ENCODE measurements around the gene UMAD1.

Gene UMAD1

GRCh38 chr7:7765422-7765821 is 124.9 kb downstream of the UMAD1 start:
- peaks cover 23% of the 10 kb centered on the region for H3K4me1 Mint-ChIP-seq
- no peaks in the 10 kb centered on the region for H3K27me3 Mint-ChIP-seq (ENCODE audit: low read depth)
- H3K9me3 Mint-ChIP-seq: no peaks in the 10 kb centered on the region
- no peaks in the 10 kb centered on the region for H3K36me3 Mint-ChIP-seq (ENCODE audit: low read depth)
- no peak overlapping the region for H3K4me3 Mint-ChIP-seq
- H3K27ac Mint-ChIP-seq: no peak overlapping the region
- TF ChIP-seq CTCF (IDR thresholded peaks at IDR 0.05; ENCODE audit: unreplicated experiment in 3 of 3): no peak

GRCh38 chr7:7766671-7767070 is 126.1 kb downstream of the UMAD1 start:
- no peaks in the 10 kb centered on the region for H3K9me3 Mint-ChIP-seq
- H3K27ac Mint-ChIP-seq: no peak overlapping the region
- no peaks in the 10 kb centered on the region for H3K27me3 Mint-ChIP-seq (ENCODE audit: low read depth)
- peaks cover 25% of the 10 kb centered on the region for H3K4me1 Mint-ChIP-seq
- TF ChIP-seq CTCF (IDR thresholded peaks at IDR 0.05; ENCODE audit: unreplicated experiment in 3 of 3): no peak
- no peak overlapping the region for H3K4me3 Mint-ChIP-seq
- H3K36me3 Mint-ChIP-seq (ENCODE audit: low read depth): no peaks in the 10 kb centered on the region

GRCh38 chr7:7768977-7769709 is 128.6 kb downstream of the UMAD1 start:
- TF ChIP-seq CTCF (IDR thresholded peaks at IDR 0.05; ENCODE audit: unreplicated experiment in 3 of 3): no peak
- Mint-ChIP-seq H3K27ac (no peak overlapping the region), H3K4me3 (no peak overlapping the region), H3K9me3 (no peaks in the 10 kb centered on the region), H3K4me1 (peaks cover 31% of the 10 kb centered on the region), H3K36me3 (ENCODE audit: low read depth) (no peaks in the 10 kb centered on the region), H3K27me3 (ENCODE audit: low read depth) (no peaks in the 10 kb centered on the region)

- Mint-ChIP-seq H3K9me3 (no peaks in the 10 kb centered on the region), H3K27ac (no peak overlapping the region), H3K36me3 (ENCODE audit: low read depth) (no peaks in the 10 kb centered on the region), H3K4me3 (no peak overlapping the region), H3K27me3 (ENCODE audit: low read depth) (no peaks in the 10 kb centered on the region), H3K4me1 (peaks cover 31% of the 10 kb centered on the region)
- TF ChIP-seq CTCF (IDR thresholded peaks at IDR 0.05; ENCODE audit: unreplicated experiment in 3 of 3): no peak
These were observed 129.4 kb downstream of the UMAD1 start for GRCh38 chr7:7769710-7770627.

- TF ChIP-seq CTCF (IDR thresholded peaks at IDR 0.05; ENCODE audit: unreplicated experiment in 3 of 3): no peak
- H3K27ac Mint-ChIP-seq: no peak overlapping the region
- H3K4me1 Mint-ChIP-seq: peaks cover 31% of the 10 kb centered on the region
- no peaks in the 10 kb centered on the region for H3K27me3 Mint-ChIP-seq (ENCODE audit: low read depth)
- H3K4me3 Mint-ChIP-seq: no peak overlapping the region
- H3K9me3 Mint-ChIP-seq: no peaks in the 10 kb centered on the region
- no peaks in the 10 kb centered on the region for H3K36me3 Mint-ChIP-seq (ENCODE audit: low read depth)
These were observed 130.9 kb downstream of the UMAD1 start for GRCh38 chr7:7771452-7771851.

Data from nephron (organoid).